ENCODE measurements around the gene HS3ST1. TPM values are rescaled to one million over a fixed set of nuclear protein-coding genes. Genes with fewer than 3 reads are reported as not detected.
"Not testable (repeated sequence)": the region's sequence is repeated elsewhere in the genome, so short reads cannot be mapped to it uniquely, and the experiment has no call there.

Gene HS3ST1
- total RNA-seq, 1 experiment from 2014 or later, result 0.17 TPM

- in situ Hi-C loops (cut with HindIII; ENCODE audit: low pct_unique_long_range_greater_than_20kb, low sequenced_read_pairs), result no loop called here
- no peak for DNase-seq (ENCODE audit: low read depth)
Measured at GRCh38 chr4:11415409-11416070, 13.2 kb downstream of the HS3ST1 start.

- DNase-seq (ENCODE audit: low read depth), result no peak
- in situ Hi-C loops (cut with HindIII; ENCODE audit: low pct_unique_long_range_greater_than_20kb, low sequenced_read_pairs), result no loop called here
Measured at GRCh38 chr4:11412211-11412610, 16.5 kb downstream of the HS3ST1 start.

- no peak for DNase-seq (ENCODE audit: low read depth)
- in situ Hi-C loops (cut with HindIII; ENCODE audit: low pct_unique_long_range_greater_than_20kb, low sequenced_read_pairs), result no loop called here
Measured at GRCh38 chr4:11409632-11410031, 19.1 kb downstream of the HS3ST1 start.

DNA sequence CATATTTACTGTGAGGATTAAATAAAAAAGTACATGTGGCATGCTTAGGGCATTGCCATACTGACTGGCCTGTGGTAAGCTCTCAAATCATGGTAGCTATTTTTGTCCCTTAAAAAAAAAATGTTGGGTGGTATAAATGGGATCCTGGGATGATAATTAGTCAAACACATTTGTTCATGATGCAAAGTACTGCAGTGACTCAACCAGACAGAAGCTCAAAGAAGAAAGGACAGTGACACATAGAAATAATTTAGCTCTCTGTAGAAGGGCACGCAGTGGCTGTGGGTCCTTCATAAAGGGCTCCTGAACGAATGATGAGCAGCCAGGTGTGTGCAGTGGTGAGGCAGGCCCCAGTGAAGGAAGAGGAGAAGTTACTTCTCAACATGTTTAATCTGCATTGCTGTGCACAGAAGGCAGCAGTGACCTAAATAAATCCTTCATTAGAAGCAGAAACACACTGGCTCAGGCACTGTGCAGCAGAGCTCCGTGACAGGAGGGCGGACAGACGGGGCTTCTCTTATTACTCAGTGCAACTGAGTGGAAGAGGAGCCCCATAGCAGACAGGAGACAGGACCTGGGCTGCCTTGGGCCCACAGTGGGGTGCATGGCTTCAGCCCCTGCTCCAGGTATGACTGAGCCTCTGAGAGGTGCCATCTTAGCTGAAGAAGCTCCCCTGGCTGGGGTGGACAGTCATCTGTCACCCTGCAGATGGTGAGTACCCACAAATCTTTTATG, 20.3 kb downstream of the HS3ST1 start:
- no peak for DNase-seq (ENCODE audit: low read depth)
- in situ Hi-C loops (cut with HindIII; ENCODE audit: low pct_unique_long_range_greater_than_20kb, low sequenced_read_pairs), result no loop called here

- in situ Hi-C loops (cut with HindIII; ENCODE audit: low pct_unique_long_range_greater_than_20kb, low sequenced_read_pairs), result no loop called here
Measured at GRCh38 chr4:11407551-11407950, 21.1 kb downstream of the HS3ST1 start.

GRCh38 chr4:11404431-11404830, 24.3 kb downstream of the HS3ST1 start:
- in situ Hi-C loops (cut with HindIII; ENCODE audit: low pct_unique_long_range_greater_than_20kb, low sequenced_read_pairs), result no loop called here
- DNase-seq (ENCODE audit: low read depth), result no peak

More at GRCh38 chr4:11407551-11407950, 21.1 kb downstream of the HS3ST1 start:
- DNase-seq (ENCODE audit: low read depth), result no peak

DNA sequence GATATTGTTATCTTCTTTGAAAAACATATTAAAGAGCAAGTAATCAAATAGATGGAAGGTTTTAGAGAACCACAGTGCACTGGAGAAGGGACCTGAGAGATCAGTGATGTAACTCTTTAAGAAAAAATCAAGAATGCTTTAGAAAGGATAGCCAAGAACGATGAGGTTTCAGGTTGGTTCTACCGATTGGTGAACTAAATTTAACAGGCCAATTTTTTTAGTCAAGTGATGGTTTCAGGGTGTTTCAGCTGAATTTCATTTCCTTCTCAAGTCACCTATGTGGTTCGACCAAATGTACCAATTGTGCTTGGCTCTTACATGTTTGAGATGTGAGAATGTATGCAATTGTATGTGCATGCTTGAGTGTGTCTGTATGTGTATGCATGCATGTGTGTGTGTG, 26.5 kb downstream of the HS3ST1 start:
- in situ Hi-C loops (cut with HindIII; ENCODE audit: low pct_unique_long_range_greater_than_20kb, low sequenced_read_pairs), result no loop called here
- no peak for DNase-seq (ENCODE audit: low read depth)

- DNase-seq (ENCODE audit: low read depth), result no peak
- in situ Hi-C loops (cut with HindIII; ENCODE audit: low pct_unique_long_range_greater_than_20kb, low sequenced_read_pairs), result no loop called here
Measured at GRCh38 chr4:11399461-11399971, 29.2 kb downstream of the HS3ST1 start.

DNA sequence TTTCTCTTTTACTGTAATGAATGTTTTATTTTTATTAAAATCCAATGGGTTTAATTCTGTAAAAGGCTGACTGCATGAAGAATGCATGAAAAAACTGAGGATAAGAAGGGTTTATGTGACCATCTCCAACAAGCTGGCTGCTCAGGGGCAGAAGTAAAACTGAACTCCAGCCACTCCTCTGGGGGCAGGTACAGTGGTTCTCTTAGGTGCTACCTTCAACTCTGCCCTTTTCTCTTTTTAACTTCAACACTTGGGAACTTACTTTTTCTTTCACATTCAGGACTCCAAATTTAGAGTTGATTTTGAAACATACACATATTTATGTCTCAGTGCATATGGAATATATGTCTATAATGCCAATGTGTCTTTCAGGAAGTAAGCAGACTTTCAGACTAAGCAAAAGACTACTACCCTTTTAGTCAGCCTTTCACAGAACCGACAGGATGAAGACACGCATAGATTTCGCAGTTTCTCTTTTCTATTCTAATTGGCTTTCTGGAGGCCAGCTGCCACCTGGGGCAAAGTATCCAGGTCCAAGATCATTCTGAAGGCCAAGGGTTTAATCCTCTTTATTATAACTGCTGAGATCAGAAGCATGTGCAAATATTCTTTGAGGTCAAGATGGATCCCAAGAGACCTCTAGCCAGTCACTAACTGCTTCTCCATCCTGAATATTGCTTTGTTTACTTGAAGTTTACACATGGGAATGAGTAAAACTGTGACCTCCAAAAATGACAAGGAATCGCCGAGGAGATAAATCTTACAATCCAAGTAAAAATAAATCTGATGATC, 30.7 kb downstream of the HS3ST1 start:
- DNase-seq (ENCODE audit: low read depth), result no peak
- in situ Hi-C loops (cut with HindIII; ENCODE audit: low pct_unique_long_range_greater_than_20kb, low sequenced_read_pairs), result no loop called here

GRCh38 chr4:11397146-11397545, 31.5 kb downstream of the HS3ST1 start:
- no peak for DNase-seq (ENCODE audit: low read depth)
- in situ Hi-C loops (cut with HindIII; ENCODE audit: low pct_unique_long_range_greater_than_20kb, low sequenced_read_pairs), result no loop called here

DNA sequence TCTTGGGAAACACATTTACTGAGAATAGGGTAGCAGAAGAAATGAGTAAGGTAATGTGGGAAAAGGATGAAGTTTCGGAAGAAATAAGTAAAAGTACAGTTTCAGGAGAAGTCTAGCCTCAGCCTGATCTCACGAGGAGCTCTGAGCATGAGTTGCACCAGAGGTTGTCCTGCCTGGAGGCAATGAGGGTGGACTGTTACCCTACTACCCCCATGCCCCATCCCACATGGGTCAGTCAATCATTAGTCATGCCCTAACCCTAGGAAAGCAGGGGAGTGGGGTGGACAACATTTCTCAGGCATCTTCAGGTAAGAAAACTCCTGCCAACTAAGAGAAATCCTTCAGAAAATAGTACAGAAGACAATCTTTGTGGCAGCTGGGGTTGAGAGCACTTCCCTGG, 35.1 kb downstream of the HS3ST1 start:
- in situ Hi-C loops (cut with HindIII; ENCODE audit: low pct_unique_long_range_greater_than_20kb, low sequenced_read_pairs), result no loop called here
- DNase-seq (ENCODE audit: low read depth), result no peak

DNA sequence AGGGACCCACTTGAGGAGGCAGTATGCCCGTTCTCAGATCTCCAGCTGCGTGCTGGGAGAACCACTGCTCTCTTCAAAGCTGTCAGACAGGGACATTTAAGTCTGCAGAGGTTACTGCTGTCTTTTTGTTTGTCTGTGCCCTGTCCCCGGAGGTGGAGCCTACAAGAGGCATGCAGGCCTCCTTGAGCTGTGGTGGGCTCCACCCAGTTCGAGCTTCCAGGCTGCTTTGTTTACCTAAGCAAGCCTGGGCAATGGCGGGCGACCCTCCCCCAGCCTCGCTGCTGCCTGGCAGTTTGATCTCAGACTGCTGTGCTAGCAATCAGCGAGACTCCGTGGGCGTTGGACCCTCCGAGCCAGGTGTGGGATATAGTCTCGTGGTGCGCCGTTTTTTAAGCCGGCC, 44.6 kb downstream of the HS3ST1 start:
- DNase-seq (ENCODE audit: low read depth); in situ Hi-C loops (cut with HindIII; ENCODE audit: low pct_unique_long_range_greater_than_20kb, low sequenced_read_pairs): not testable (repeated sequence)

DNA sequence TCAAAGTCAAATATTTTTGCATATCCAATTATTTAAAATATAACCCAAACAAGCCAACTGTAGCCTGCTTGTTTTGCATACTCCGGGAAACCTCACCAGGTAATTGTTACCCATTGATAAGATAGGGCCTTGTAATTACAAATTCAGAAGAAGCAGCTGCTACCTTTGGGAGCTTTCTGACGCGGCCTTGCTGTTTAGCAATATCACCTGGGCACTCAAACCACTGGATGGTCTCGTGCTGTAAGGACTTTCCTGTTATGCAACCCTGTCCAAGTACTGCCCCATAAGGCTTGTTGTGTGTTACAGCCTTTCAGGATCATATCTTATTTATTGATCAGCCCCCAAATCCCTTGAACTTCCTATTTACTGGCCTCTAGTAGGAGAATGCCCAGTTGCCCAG, 52.1 kb downstream of the HS3ST1 start:
- in situ Hi-C loops (cut with HindIII; ENCODE audit: low pct_unique_long_range_greater_than_20kb, low sequenced_read_pairs), result no loop called here
- DNase-seq (ENCODE audit: low read depth), result no peak

- in situ Hi-C loops (cut with HindIII; ENCODE audit: low pct_unique_long_range_greater_than_20kb, low sequenced_read_pairs), result no loop called here
- no peak for DNase-seq (ENCODE audit: low read depth)
Measured at GRCh38 chr4:11376146-11376545, 52.5 kb downstream of the HS3ST1 start.

DNA sequence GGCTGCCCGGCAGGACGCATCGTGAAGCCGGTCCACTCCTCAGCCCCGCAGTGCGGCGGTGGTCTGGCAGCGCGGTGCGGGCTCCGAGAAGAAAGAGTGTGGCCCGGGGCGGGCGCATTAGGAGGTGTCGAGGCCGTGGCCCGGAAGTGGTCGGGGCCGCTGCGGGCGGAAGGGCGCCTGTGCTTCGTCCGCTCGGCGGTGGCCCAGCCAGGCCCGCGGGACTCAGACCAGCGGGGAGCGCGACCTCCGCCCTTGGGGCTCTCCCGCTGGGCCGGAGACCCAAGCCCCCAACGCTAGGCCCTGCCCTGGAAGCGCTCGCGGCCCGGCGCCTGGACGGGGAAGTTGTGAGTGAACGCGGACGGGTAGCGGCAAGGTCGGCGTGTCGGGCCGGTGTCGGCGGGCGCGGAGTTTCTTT, 60.0 kb downstream of the HS3ST1 start:
- DNase-seq (ENCODE audit: low read depth), result no peak
- in situ Hi-C loops (cut with HindIII; ENCODE audit: low pct_unique_long_range_greater_than_20kb, low sequenced_read_pairs), result no loop called here

GRCh38 chr4:11367371-11367770, 61.3 kb downstream of the HS3ST1 start:
- DNase-seq (ENCODE audit: low read depth), result no peak
- in situ Hi-C loops (cut with HindIII; ENCODE audit: low pct_unique_long_range_greater_than_20kb, low sequenced_read_pairs), result no loop called here

DNA sequence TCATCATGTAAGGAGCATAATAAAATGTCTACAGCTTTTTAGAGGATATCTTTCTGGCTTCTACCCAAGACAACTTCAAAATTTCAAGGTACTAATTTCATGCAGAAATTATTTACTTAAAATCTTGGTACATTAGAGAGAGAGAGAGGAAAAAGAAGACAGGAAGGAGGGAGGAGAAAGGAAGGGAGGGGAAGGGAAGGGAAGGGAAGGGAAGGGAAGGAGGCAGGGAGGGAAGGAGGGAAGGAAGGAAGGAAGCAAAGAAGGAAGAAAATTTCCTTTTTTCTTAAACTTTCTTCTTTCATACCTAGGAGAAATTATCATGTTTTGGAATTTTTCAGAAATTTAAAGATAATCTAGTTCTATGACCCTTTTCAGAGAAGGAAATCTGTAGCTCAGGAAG, 61.8 kb downstream of the HS3ST1 start:
- in situ Hi-C loops (cut with HindIII; ENCODE audit: low pct_unique_long_range_greater_than_20kb, low sequenced_read_pairs), result no loop called here
- no peak for DNase-seq (ENCODE audit: low read depth)

- in situ Hi-C loops (cut with HindIII; ENCODE audit: low pct_unique_long_range_greater_than_20kb, low sequenced_read_pairs), result no loop called here
- DNase-seq (ENCODE audit: low read depth), result no peak
Measured at GRCh38 chr4:11365039-11365438, 63.7 kb downstream of the HS3ST1 start.

DNA sequence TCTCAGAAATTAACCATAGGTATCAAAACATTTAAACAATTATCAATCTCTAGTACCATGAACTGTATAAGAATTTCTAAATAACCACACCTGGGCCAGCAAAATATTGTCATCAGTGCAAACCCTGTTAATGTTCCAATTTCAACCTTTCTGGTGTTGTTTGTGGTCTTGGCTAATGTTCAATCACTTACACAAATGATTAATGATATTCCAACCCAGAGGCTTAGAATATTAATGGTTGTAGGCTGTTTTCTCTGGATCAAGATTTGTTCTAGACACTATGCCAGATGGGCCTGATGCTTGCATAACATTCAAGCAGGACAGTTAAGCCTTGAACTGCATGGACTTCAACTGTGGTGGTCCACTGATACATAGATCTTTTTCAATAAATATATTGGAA, 69.1 kb downstream of the HS3ST1 start:
- in situ Hi-C loops (cut with HindIII; ENCODE audit: low pct_unique_long_range_greater_than_20kb, low sequenced_read_pairs), result no loop called here
- no peak for DNase-seq (ENCODE audit: low read depth)
